ENCODE measurements around the gene SETBP1.

Gene SETBP1

GRCh38 chr18:44944461-44944860, 263.8 kb downstream of the SETBP1 start:
- no peaks in the 10 kb centered on the region for H3K27me3 Mint-ChIP-seq
- no peak overlapping the region for H3K4me3 Mint-ChIP-seq
- no peaks in the 10 kb centered on the region for H3K4me1 Mint-ChIP-seq
- no peak overlapping the region for H3K27ac Mint-ChIP-seq
- DNase-seq = no peak
- no peaks in the 10 kb centered on the region for H3K9me3 Mint-ChIP-seq
- no peaks in the 10 kb centered on the region for H3K36me3 Mint-ChIP-seq (ENCODE audit: low read depth)
- no peak for ATAC-seq

- Mint-ChIP-seq H3K4me1 (no peaks in the 10 kb centered on the region), H3K36me3 (ENCODE audit: low read depth) (peaks cover 12% of the 10 kb centered on the region), H3K4me3 (no peak overlapping the region), H3K27me3 (no peaks in the 10 kb centered on the region), H3K27ac (no peak overlapping the region), H3K9me3 (no peaks in the 10 kb centered on the region)
- ATAC-seq (no peak), DNase-seq (no peak)
Measured at GRCh38 chr18:44945888-44946401, 265.3 kb downstream of the SETBP1 start.

- no peaks in the 10 kb centered on the region for H3K27me3 Mint-ChIP-seq
- no peak for DNase-seq
- no peak for ATAC-seq
- H3K4me3 Mint-ChIP-seq = no peak overlapping the region
- H3K9me3 Mint-ChIP-seq = no peaks in the 10 kb centered on the region
- H3K4me1 Mint-ChIP-seq = no peaks in the 10 kb centered on the region
- H3K27ac Mint-ChIP-seq = no peak overlapping the region
- peaks cover 13% of the 10 kb centered on the region for H3K36me3 Mint-ChIP-seq (ENCODE audit: low read depth)
Measured at GRCh38 chr18:44946529-44947113, 265.9 kb downstream of the SETBP1 start.

GRCh38 chr18:44949967-44950366, 269.3 kb downstream of the SETBP1 start:
- peaks cover 17% of the 10 kb centered on the region for H3K36me3 Mint-ChIP-seq (ENCODE audit: low read depth)
- no peak overlapping the region for H3K27ac Mint-ChIP-seq
- H3K27me3 Mint-ChIP-seq = no peaks in the 10 kb centered on the region
- no peak overlapping the region for H3K4me3 Mint-ChIP-seq
- H3K4me1 Mint-ChIP-seq = no peaks in the 10 kb centered on the region
- H3K9me3 Mint-ChIP-seq = no peaks in the 10 kb centered on the region
- DNase-seq (no peak), ATAC-seq (no peak)

DNA sequence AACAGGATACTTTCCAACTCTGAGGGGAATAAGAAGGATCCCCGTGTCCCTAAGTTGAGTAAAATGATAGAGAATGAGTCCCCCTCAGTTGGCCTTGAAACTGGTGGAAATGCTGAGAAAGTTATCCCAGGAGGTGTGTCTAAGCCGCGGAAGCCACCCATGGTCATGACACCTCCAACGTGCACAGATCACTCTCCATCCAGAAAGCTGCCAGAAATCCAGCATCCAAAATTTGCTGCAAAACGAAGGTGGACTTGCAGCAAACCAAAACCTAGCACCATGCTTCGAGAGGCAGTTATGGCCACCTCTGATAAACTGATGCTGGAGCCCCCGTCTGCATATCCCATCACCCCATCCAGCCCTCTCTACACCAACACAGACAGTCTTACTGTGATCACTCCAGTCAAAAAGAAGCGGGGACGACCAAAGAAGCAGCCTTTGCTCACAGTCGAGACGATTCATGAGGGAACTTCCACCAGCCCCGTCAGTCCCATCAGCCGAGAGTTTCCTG, 270.1 kb downstream of the SETBP1 start:
- H3K9me3 Mint-ChIP-seq = no peaks in the 10 kb centered on the region

GRCh38 chr18:44951748-44952147, 271.1 kb downstream of the SETBP1 start:
- Mint-ChIP-seq H3K36me3 (ENCODE audit: low read depth) (peaks cover 17% of the 10 kb centered on the region), H3K9me3 (no peaks in the 10 kb centered on the region), H3K4me3 (no peak overlapping the region), H3K4me1 (no peaks in the 10 kb centered on the region), H3K27me3 (no peaks in the 10 kb centered on the region), H3K27ac (no peak overlapping the region)
- ATAC-seq = no peak
- no peak for DNase-seq

More for the DNA sequence above, 270.1 kb downstream of the SETBP1 start:
- no peaks in the 10 kb centered on the region for H3K27me3 Mint-ChIP-seq
- H3K4me1 Mint-ChIP-seq = no peaks in the 10 kb centered on the region
- H3K36me3 Mint-ChIP-seq (ENCODE audit: low read depth) = peaks cover 17% of the 10 kb centered on the region
- DNase-seq = no peak
- no peak overlapping the region for H3K4me3 Mint-ChIP-seq
- ATAC-seq = no peak
- no peak overlapping the region for H3K27ac Mint-ChIP-seq

DNA sequence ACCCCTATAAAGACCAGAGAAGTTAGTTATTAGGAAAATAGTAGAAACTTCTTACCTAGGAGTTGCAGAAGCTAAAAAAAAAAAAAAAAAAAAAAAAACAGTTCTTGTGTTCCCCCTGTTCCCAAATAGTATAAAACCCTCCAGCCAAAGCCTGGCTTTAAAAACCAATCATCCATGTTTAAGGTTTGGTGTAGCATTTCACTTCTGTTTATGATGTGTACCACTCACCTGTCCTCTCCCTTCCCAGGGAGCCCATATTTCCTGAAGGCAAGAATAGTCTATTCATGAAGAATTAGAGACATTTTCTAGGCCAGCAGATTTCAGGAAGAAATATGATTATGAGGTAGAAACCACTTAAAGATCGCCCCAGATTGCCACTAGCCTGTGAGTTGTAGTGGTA, 273.6 kb downstream of the SETBP1 start:
- Mint-ChIP-seq H3K36me3 (ENCODE audit: low read depth) (peaks cover 17% of the 10 kb centered on the region), H3K4me3 (no peak overlapping the region), H3K27me3 (no peaks in the 10 kb centered on the region), H3K9me3 (no peaks in the 10 kb centered on the region), H3K4me1 (peaks cover 2% of the 10 kb centered on the region), H3K27ac (no peak overlapping the region)
- ATAC-seq (no peak), DNase-seq (no peak)

DNA sequence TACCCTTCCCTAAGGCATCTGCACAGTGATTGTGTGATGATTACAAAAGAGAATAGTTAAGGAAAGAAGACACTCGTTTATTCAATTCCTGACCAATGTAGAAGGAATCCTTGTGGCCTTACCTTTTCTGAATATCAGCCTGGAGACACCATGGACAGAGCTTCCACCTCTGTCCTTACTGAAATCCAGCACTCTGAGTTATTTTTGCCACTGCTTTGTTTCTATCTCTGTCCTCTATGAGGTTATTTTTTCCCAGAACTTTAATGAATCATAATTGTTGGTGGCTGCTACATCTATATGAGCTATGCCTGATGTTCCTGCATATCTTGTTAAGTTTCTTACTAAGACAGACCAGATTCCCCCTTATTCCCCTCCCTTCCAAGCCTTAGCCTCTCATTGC, 275.1 kb downstream of the SETBP1 start:
- H3K36me3 Mint-ChIP-seq (ENCODE audit: low read depth) = peaks cover 7% of the 10 kb centered on the region
- DNase-seq (no peak), ATAC-seq (no peak)
- no peak overlapping the region for H3K4me3 Mint-ChIP-seq
- peaks cover 2% of the 10 kb centered on the region for H3K4me1 Mint-ChIP-seq
- no peaks in the 10 kb centered on the region for H3K9me3 Mint-ChIP-seq
- no peak overlapping the region for H3K27ac Mint-ChIP-seq
- H3K27me3 Mint-ChIP-seq = no peaks in the 10 kb centered on the region

DNA sequence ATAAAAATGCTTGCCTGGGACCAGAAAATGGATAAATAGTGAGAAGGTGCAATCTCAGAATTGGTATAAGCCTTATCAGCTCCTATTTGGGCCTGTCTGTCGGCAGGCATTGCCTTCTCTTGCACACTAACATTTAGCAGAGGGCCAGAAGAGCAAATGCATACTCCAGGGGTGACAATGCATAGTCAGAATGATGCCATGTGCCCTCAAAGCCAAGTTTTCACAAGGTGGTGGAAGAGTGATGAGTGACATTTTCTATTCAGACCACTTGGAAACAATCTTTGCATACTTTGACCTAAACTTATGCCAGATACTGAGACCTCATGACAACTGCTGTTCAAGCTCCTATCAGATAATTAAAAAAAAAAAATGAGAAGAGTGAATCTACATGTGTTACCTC, 276.3 kb downstream of the SETBP1 start:
- H3K4me1 Mint-ChIP-seq = peaks cover 2% of the 10 kb centered on the region
- H3K36me3 Mint-ChIP-seq (ENCODE audit: low read depth) = peaks cover 4% of the 10 kb centered on the region
- no peak for DNase-seq
- ATAC-seq = no peak
- no peaks in the 10 kb centered on the region for H3K27me3 Mint-ChIP-seq
- no peak overlapping the region for H3K4me3 Mint-ChIP-seq
- no peaks in the 10 kb centered on the region for H3K9me3 Mint-ChIP-seq
- H3K27ac Mint-ChIP-seq = no peak overlapping the region

DNA sequence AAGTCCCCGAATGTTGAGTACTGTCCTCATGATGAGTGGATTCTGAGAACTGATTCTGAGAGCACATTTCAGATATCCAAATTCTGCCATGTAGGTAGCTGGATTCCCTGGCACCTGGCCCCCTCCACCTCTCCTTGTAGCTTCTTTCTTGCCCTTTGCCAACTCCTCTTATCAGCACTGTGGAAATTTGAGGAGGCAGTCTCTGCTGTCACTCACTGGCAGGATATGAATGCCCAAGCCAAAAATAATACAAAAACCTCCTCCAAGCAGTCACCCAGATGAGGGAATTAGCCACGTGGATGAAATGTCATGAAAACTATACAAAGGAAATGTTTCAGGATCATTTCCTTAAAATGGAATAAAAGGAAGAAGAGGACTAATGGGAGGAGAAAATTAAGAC, 276.8 kb downstream of the SETBP1 start:
- H3K4me1 Mint-ChIP-seq = peaks cover 2% of the 10 kb centered on the region
- DNase-seq = no peak
- H3K27me3 Mint-ChIP-seq = no peaks in the 10 kb centered on the region
- no peak overlapping the region for H3K27ac Mint-ChIP-seq
- ATAC-seq = no peak
- no peaks in the 10 kb centered on the region for H3K9me3 Mint-ChIP-seq
- no peak overlapping the region for H3K4me3 Mint-ChIP-seq
- H3K36me3 Mint-ChIP-seq (ENCODE audit: low read depth) = peaks cover 4% of the 10 kb centered on the region

DNA sequence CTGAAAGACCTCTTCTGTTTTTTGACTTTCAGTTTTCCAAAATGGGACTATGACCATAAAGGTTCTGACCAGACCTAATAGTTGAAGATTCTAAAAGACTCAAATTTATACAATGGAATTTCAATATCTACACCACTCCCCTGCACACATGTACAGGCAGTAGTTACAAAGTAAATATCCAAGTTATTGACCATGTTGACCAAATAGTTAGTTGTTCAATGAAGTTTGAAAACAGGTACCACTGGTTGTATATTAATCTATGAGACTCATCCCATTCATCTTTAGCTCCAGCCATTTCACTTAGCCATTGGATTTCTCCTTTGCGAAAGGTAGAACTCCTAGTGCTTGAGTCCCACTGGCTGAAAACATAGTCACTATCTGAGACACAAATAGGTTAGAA, 277.4 kb downstream of the SETBP1 start:
- Mint-ChIP-seq H3K36me3 (ENCODE audit: low read depth) (peaks cover 3% of the 10 kb centered on the region), H3K4me3 (no peak overlapping the region), H3K27ac (no peak overlapping the region), H3K9me3 (no peaks in the 10 kb centered on the region), H3K4me1 (peaks cover 2% of the 10 kb centered on the region), H3K27me3 (no peaks in the 10 kb centered on the region)
- DNase-seq (no peak), ATAC-seq (no peak)

DNA sequence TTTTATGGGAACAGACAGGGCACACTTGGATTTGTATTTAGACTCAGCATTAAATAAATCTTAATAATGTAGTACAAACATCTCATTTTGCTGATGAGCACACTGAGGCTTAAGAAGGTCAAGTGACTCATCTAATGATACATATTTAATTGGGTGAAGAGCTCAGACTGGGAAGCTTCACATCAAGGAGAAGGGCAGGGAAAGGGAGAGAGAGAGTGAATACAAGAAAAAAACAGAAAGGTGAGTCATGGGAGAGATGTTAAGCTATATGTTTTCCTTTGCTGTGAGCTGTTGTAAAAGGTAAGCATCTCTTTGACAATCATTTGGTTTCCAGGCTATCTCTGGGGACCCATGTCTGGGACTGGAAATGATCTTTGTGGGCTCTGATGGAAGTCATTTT, 277.8 kb downstream of the SETBP1 start:
- no peaks in the 10 kb centered on the region for H3K9me3 Mint-ChIP-seq
- H3K27me3 Mint-ChIP-seq = no peaks in the 10 kb centered on the region
- peaks cover 3% of the 10 kb centered on the region for H3K36me3 Mint-ChIP-seq (ENCODE audit: low read depth)
- H3K4me3 Mint-ChIP-seq = no peak overlapping the region
- ATAC-seq (no peak), DNase-seq (no peak)
- peaks cover 2% of the 10 kb centered on the region for H3K4me1 Mint-ChIP-seq
- H3K27ac Mint-ChIP-seq = no peak overlapping the region

- ATAC-seq (no peak), DNase-seq (no peak)
- Mint-ChIP-seq H3K4me3 (no peak overlapping the region), H3K4me1 (peaks cover 2% of the 10 kb centered on the region), H3K9me3 (no peaks in the 10 kb centered on the region), H3K36me3 (ENCODE audit: low read depth) (peaks cover 3% of the 10 kb centered on the region), H3K27me3 (no peaks in the 10 kb centered on the region), H3K27ac (no peak overlapping the region)
Measured at GRCh38 chr18:44959013-44959412, 278.3 kb downstream of the SETBP1 start.

DNA sequence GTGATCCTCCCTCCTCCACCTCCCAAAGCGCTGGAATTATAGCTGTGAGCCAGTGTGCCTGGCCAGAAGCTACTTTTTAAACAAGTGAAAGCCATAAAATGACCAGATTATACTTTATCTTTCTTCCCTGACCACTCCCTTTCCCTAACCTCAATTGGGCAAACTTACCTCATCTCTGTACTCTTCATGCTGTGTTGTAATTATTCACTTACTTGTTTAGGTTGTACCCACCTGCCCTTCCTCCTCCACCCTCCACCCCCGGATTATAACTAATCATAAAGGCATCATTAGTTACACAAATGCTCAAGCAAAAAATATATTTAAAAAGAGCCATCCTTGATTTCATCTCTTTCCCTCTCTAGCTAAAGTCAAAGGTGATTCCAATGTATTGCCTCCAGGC, 279.9 kb downstream of the SETBP1 start:
- H3K27me3 Mint-ChIP-seq = no peaks in the 10 kb centered on the region
- peaks cover 2% of the 10 kb centered on the region for H3K4me1 Mint-ChIP-seq
- no peaks in the 10 kb centered on the region for H3K9me3 Mint-ChIP-seq
- ATAC-seq (no peak), DNase-seq (no peak)
- peaks cover 1% of the 10 kb centered on the region for H3K36me3 Mint-ChIP-seq (ENCODE audit: low read depth)
- H3K27ac Mint-ChIP-seq = no peak overlapping the region
- H3K4me3 Mint-ChIP-seq = no peak overlapping the region

DNA sequence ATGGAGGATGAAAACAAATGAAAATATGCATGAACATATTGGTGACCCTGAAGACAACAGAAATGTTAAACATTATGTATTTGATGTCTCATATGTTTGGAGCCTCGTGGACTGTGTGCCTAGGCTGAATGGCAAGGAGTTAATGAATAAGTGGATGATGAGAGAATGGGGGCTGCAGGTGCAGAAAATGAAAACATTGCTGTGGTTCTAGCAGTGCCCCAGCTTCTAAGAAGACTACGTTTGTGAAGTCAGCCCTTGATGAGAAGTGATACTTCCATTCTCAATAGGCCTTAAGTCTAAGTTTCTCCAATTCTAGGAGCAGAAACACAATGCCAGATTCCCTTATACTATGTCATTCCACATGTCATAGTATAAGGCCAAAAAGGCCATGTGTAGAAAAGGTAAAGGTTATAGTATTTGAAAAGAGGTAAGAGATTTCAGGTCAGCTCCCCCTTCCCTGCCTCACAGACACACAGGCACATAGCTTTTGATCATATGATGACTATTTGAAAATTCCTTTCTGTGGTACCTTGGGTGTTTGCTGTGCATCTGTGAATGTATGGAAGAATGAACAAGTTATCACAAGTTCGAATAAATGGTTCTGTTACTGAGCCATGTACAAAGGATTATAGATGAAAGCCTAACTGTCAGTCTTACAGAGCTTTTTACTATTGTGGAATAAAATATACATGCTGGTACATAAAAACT, 280.8 kb downstream of the SETBP1 start:
- Mint-ChIP-seq H3K36me3 (ENCODE audit: low read depth) (peaks cover 1% of the 10 kb centered on the region), H3K27me3 (no peaks in the 10 kb centered on the region), H3K4me3 (no peak overlapping the region), H3K9me3 (no peaks in the 10 kb centered on the region), H3K4me1 (peaks cover 4% of the 10 kb centered on the region), H3K27ac (no peak overlapping the region)
- no peak for ATAC-seq
- no peak for DNase-seq
